Hematopoietic multipotent progenitor cell (in vitro differentiated cells): ENCODE measurements around the gene HS3ST2. TPM values are rescaled to one million over a fixed set of nuclear protein-coding genes. Genes with fewer than 3 reads are reported as not detected.
A peak's percentile ranks its signal among the peaks of the same experiment; 100 is the strongest.
"Not testable (repeated sequence)": the region's sequence is repeated elsewhere in the genome, so short reads cannot be mapped to it uniquely, and the experiment has no call there.

Experiments used
- DNase-seq, 3 donors: peaks; one replicate each; pipeline ENCODE4 v3.0.0-alpha.2; 2011 to 2015; ENCODE audit warnings: low read depth in 2 of 3, low spot score in 2 of 3
- total RNA-seq: library from RNA; depleted of rRNA; stranded (reverse); fragments of >200 nt; gene quantifications from one replicate; pipeline ENCODE4 v1.2.3, GENCODE V29; 2012

Gene HS3ST2
- total RNA-seq, 1 donor, result not detected

- no peak for DNase-seq
Measured at GRCh38 chr16:22871861-22872260, 57.9 kb downstream of the HS3ST2 start.

- no peak for DNase-seq
Measured at GRCh38 chr16:22874394-22874793, 60.4 kb downstream of the HS3ST2 start.

- no peak for DNase-seq
Measured at GRCh38 chr16:22878955-22879354, 65.0 kb downstream of the HS3ST2 start.

- no peak for DNase-seq
Measured at GRCh38 chr16:22879466-22879865, 65.5 kb downstream of the HS3ST2 start.

GRCh38 chr16:22882981-22883380 lies 69.0 kb downstream of the HS3ST2 start:
- DNase-seq, result no peak

- no peak for DNase-seq
Measured at GRCh38 chr16:22885951-22886350, 72.0 kb downstream of the HS3ST2 start.

GRCh38 chr16:22886927-22887326 lies 73.0 kb downstream of the HS3ST2 start:
- no peak for DNase-seq

- no peak for DNase-seq
Measured at GRCh38 chr16:22887445-22887844, 73.5 kb downstream of the HS3ST2 start.

GRCh38 chr16:22888791-22889190 lies 74.8 kb downstream of the HS3ST2 start:
- no peak for DNase-seq

GRCh38 chr16:22890976-22891375 lies 77.0 kb downstream of the HS3ST2 start:
- no peak for DNase-seq

- DNase-seq, result no peak
Measured at GRCh38 chr16:22897184-22897583, 83.2 kb downstream of the HS3ST2 start.

GRCh38 chr16:22898131-22898530 lies 84.2 kb downstream of the HS3ST2 start:
- no peak for DNase-seq

GRCh38 chr16:22898874-22899348 lies 84.9 kb downstream of the HS3ST2 start:
- DNase-seq, result peak in 2 of 3 donors; percentile 54 to 74

GRCh38 chr16:22899567-22899966 lies 85.6 kb downstream of the HS3ST2 start:
- DNase-seq, result not testable (repeated sequence)

GRCh38 chr16:22900863-22901262 lies 86.9 kb downstream of the HS3ST2 start:
- no peak for DNase-seq

GRCh38 chr16:22901563-22901962 lies 87.6 kb downstream of the HS3ST2 start:
- DNase-seq, result no peak

- no peak for DNase-seq
Measured at GRCh38 chr16:22903716-22904115, 89.8 kb downstream of the HS3ST2 start.

GRCh38 chr16:22912654-22913053 lies 98.7 kb downstream of the HS3ST2 start:
- no peak for DNase-seq

- no peak for DNase-seq
Measured at GRCh38 chr16:22915003-22915402, 101.0 kb downstream of the HS3ST2 start.

- no peak for DNase-seq
Measured at GRCh38 chr16:22923491-22923890, 109.5 kb downstream of the HS3ST2 start.

- no peak for DNase-seq
Measured at GRCh38 chr16:22924492-22924891, 110.5 kb downstream of the HS3ST2 start.

- no peak for DNase-seq
Measured at GRCh38 chr16:22926105-22926751, 112.3 kb downstream of the HS3ST2 start.

GRCh38 chr16:22927306-22927705 lies 113.3 kb downstream of the HS3ST2 start:
- DNase-seq, result no peak
